Activated CD4-positive, alpha-beta memory T cell treated with anti-CD3 and anti-CD28 coated beads, Interleukin-2, amount 10 ng/mL, durations not matched to agents 7 days and 5 days (primary cell): Measurements from ENCODE around the gene AGAP2. TPM values are rescaled to one million over a fixed set of nuclear protein-coding genes. Genes with fewer than 3 reads are reported as not detected.
"Not testable (repeated sequence)": the region's sequence is repeated elsewhere in the genome, so short reads cannot be mapped to it uniquely, and the experiment has no call there.

Experiments
- CTCF ChIA-PET: fragments of 350-600 bp; sonication (Branson Sonifier 250); formaldehyde crosslinking; loops from one replicate; lab custom pipeline; 2021; ENCODE audit warnings: antibody characterized with exemption, inconsistent platforms; lab: Charles Lee
- POLR2A ChIA-PET: fragments of 350-600 bp; sonication (Branson Sonifier 250); formaldehyde crosslinking; loops from one replicate; lab custom pipeline; 2021; ENCODE audit warnings: antibody characterized with exemption; lab: Charles Lee
- DNase-seq: peaks from one replicate; pipeline ENCODE4 v3.0.0-alpha.2; 2020
- H3K27ac Mint-ChIP-seq: one replicate; pipeline ENCODE4 v1.8.0; 2021; ENCODE audit warnings: mild to moderate bottlenecking, mixed read lengths
- H3K27me3 Mint-ChIP-seq: one replicate; pipeline ENCODE4 v1.8.0; 2021; ENCODE audit warnings: mixed read lengths
- H3K36me3 Mint-ChIP-seq: one replicate; pipeline ENCODE4 v1.8.0; 2021; ENCODE audit warnings: low read depth, mixed read lengths
- H3K4me1 Mint-ChIP-seq: one replicate; pipeline ENCODE4 v1.8.0; 2021; ENCODE audit warnings: mixed read lengths
- H3K4me3 Mint-ChIP-seq: one replicate; pipeline ENCODE4 v1.8.0; 2021; ENCODE audit warnings: mild to moderate bottlenecking, mixed read lengths
- H3K9me3 Mint-ChIP-seq: one replicate; pipeline ENCODE4 v1.8.0; 2021; ENCODE audit warnings: mixed read lengths
- total RNA-seq, 2 experiments: library from RNA; stranded (reverse); gene quantifications; one replicate each; pipeline ENCODE4 v1.2.3, GENCODE V29; 2021

Gene AGAP2
- total RNA-seq, 2 experiments from 2014 or later, result 84.5 to 85.1 TPM

DNA sequence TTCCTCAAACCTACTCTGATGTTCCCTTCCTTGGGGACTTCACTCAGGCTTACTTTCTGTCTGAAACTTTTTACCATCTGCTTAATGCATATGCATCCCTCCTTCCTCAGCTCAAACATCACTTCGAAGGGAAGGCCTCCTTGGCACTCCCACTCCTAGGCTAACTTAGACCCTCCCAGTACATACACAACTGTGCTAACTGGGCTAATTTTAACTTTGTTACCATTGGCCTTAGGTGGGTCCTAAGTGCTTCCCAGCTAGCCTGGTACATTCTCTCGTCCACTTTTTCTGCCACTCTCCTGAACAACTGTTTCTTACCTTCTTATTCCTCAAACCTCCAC is 37.7 kb upstream of the AGAP2 start:
- POLR2A ChIA-PET, result no interaction called here
- Mint-ChIP-seq H3K9me3 (no peaks in the 10 kb centered on the region), H3K36me3 (peaks cover 7% of the 10 kb centered on the region), H3K4me1 (peaks cover 39% of the 10 kb centered on the region), H3K27me3 (no peaks in the 10 kb centered on the region), H3K27ac (no peak overlapping the region), H3K4me3 (no peak overlapping the region)
- no peak for DNase-seq
- CTCF ChIA-PET, result interaction anchor here (1.4 to 1.6 kb wide), 2 partner anchors 16 to 19 kb away, joined by 3 to 6 read pairs; no protein-coding TSS in a partner anchor

DNA sequence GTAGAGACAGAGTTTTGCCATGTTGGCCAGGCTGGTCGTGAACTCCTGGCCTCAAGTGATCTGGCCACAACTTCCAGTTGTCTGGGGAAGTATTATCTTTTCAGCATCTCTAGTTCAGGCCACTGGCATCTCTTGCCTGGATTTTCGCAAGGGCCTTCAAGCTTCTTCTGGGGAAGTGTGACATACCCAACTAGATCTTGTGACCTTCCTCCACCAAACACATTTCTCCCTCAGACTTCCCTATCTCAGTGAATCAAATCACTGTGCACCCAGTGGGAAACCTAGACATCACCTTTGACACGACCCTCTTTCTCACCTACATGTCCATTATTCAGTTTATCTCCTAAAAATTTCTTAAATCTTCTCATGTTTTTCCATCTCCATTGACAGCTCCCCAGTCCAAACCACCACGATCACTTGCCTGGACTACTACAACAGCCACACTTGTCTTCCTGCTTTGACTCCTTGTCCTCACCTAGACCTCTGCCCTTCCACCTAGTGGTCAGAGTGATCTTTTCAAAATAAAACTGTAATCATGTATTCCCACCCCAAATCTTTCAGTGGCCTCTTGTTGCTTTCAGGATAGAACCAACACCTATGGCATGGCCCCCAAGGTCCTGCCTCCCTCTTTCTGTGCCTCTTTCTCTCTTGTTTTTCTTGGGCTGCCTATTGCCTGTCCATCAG is 37.2 kb upstream of the AGAP2 start:
- no peak overlapping the region for H3K27ac Mint-ChIP-seq
- no peaks in the 10 kb centered on the region for H3K9me3 Mint-ChIP-seq
- POLR2A ChIA-PET, result no interaction called here
- no peaks in the 10 kb centered on the region for H3K27me3 Mint-ChIP-seq
- no peak for DNase-seq
- H3K4me3 Mint-ChIP-seq, result no peak overlapping the region
- peaks cover 36% of the 10 kb centered on the region for H3K4me1 Mint-ChIP-seq
- peaks cover 7% of the 10 kb centered on the region for H3K36me3 Mint-ChIP-seq
- CTCF ChIA-PET, result interaction anchor here (1.2 to 2.9 kb wide), 3 partner anchors 16 to 27 kb away, joined by 4 to 12 read pairs (median 7); no protein-coding TSS in a partner anchor

DNA sequence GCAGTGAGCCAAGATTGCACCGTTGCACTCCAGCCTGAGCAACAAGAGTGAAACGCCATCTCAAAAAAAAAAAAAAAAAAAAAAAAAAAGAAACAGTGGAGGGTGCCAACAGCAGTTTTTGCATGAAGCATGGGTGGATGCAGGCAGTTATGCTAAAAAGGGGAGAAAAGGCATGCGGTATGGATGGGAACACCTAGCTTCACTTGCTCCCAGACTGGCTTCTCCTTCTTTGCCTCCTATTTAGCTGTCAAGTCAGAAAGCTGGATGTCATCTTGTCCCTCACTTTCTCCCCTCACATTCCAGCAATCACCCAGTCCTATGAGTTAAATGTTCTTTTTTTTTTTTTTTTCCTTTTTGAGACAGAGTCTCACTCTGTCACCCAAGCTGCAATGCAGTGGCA is 36.5 kb upstream of the AGAP2 start:
- H3K27ac Mint-ChIP-seq, result no peak overlapping the region
- peaks cover 3% of the 10 kb centered on the region for H3K36me3 Mint-ChIP-seq
- peaks cover 34% of the 10 kb centered on the region for H3K4me1 Mint-ChIP-seq
- CTCF ChIA-PET, result interaction anchor here (1.2 to 2.9 kb wide), 4 partner anchors 8 to 28 kb away, joined by 4 to 12 read pairs (median 6); partner anchors contain the start of gene TSFM
- no peaks in the 10 kb centered on the region for H3K9me3 Mint-ChIP-seq
- POLR2A ChIA-PET, result interaction anchor here (1.1 kb wide), 1 partner anchor 23 kb away, joined by 3 read pairs; the partner anchor contains the start of gene CDK4
- no peak for DNase-seq
- H3K4me3 Mint-ChIP-seq, result no peak overlapping the region
- no peaks in the 10 kb centered on the region for H3K27me3 Mint-ChIP-seq

DNA sequence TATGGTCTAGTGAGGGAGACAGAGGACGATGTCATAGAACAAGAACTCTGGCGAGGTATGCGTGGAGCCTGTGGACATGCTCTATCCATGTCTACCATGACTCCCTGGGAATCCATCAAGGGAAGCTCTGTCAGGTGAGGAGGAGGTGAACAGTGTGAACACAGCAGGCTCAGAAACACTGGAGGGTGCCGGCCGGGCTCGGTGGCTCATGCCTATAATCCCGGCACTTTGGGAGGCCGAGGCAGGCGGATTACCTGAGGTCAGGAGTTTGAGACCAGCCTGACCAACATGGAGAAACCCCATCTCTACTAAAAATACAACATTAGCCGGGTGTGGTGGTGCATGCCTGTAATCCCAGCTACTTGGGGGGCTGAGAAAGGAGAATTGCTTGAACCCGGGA is 36.1 kb upstream of the AGAP2 start:
- H3K9me3 Mint-ChIP-seq, H3K27me3 Mint-ChIP-seq, H3K36me3 Mint-ChIP-seq, DNase-seq, H3K27ac Mint-ChIP-seq, H3K4me3 Mint-ChIP-seq: not testable (repeated sequence)
- ChIA-PET POLR2A (interaction anchor here (1.1 kb wide), 1 partner anchor 23 kb away, joined by 3 read pairs; the partner anchor contains the start of gene CDK4), CTCF (interaction anchor here (1.5 to 2.9 kb wide), 3 partner anchors 8 to 28 kb away, joined by 6 to 12 read pairs (median 7); partner anchors contain the start of gene TSFM)
- peaks cover 34% of the 10 kb centered on the region for H3K4me1 Mint-ChIP-seq

DNA sequence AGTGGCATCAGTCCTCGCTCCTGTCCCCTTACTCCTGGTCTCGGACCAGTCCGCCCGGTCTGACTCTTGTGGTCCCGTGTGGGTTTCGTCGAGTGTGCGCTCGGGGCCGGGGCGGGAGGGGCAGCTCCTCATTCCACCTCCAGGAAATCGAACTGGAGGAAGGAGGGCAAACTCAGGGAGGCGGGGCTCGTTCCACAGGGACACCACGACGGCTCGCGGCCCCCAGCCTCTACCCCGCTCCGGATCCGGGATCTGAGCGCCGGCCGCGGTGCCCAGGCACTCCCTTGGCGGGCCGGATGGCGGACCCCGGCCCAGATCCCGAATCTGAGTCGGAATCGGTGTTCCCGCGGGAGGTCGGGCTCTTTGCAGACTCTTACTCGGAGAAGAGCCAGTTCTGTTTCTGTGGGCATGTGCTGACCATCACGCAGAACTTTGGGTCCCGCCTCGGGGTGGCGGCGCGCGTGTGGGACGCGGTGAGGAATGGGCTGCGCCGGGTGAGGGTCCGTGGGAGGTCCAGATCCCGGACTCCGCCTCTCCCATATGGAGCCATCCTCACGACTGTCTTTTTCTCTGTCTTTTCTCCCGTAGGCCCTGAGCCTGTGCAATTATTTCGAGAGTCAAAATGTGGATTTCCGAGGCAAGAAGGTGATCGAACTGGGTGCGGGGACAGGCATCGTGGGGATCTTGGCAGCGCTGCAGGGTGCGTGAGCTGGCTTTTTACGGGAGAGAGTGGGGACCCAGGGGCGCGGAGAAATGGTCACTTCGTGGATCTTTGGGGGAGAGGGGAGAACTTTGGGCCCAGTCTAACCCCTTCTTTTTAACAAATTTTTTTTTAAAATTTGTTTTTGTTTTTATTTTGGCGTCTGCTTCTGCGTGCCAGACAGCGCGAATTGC is 34.1 kb upstream of the AGAP2 start, which contains the start of gene EEF1AKMT3:
Gene EEF1AKMT3 (plus strand): TSS at position 186 of the 894 bp plus-strand sequence. CDS start 111 bp downstream, at position 297.
- H3K36me3 Mint-ChIP-seq, result peaks cover 3% of the 10 kb centered on the region
- H3K9me3 Mint-ChIP-seq, result no peaks in the 10 kb centered on the region
- H3K27me3 Mint-ChIP-seq, result no peaks in the 10 kb centered on the region
- H3K4me3 Mint-ChIP-seq, result peak within 1 kb of the TSS; percentile 92
- H3K27ac Mint-ChIP-seq, result peak within 1 kb of the TSS; percentile 90
- POLR2A ChIA-PET, result interaction anchor here (0.6 to 1.7 kb wide), 14 partner anchors 9 to 181 kb away, joined by 3 to 14 read pairs (median 4); partner anchors contain the start of genes CDK4, PIP4K2C, TSFM and TSPAN31
- CTCF ChIA-PET, result interaction anchor here (0.7 to 2.9 kb wide), 12 partner anchors 9 to 189 kb away, joined by 3 to 15 read pairs (median 5); partner anchors contain the start of gene TSFM
- peak; percentile 57 for DNase-seq
- peaks cover 25% of the 10 kb centered on the region for H3K4me1 Mint-ChIP-seq

DNA sequence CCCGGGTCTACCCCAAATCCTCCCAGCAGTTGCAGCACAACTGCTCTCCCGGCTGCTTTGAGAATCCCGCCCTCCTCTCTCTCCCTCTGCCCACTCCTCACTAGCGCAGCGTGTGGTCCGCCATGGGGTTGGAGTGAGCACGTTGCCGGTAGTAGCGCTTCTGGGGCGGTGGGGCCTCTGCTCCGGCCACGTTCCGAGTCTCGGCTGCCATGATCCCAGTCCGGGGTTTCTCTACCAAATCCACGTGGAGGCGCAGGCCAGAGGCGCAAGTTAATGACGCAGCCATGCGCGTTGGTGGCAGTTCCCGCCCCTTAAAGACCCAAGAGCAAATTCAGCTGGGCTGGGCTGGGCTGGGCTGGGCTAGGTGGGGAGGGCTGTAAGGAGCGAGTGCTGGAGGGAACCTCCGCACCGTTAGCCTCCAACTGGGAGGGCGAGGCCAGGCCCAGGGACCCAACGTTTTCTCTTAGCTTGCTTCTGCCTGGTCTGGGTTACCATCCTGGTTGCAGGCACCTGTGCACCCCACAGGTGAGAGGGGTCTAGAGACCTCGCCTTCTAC is 33.4 kb upstream of the AGAP2 start, which contains the start of gene METTL1:
Gene METTL1 (minus strand): TSS at position 233 of the 556 bp plus-strand sequence. CDS start 22 bp downstream, at position 211.
- Mint-ChIP-seq H3K9me3 (no peaks in the 10 kb centered on the region), H3K27ac (peak within 1 kb of the TSS; percentile 90), H3K27me3 (no peaks in the 10 kb centered on the region), H3K4me3 (peak within 1 kb of the TSS; percentile 92), H3K36me3 (peaks cover 3% of the 10 kb centered on the region), H3K4me1 (peaks cover 25% of the 10 kb centered on the region)
- CTCF ChIA-PET, result interaction anchor here (0.7 to 2.3 kb wide), 10 partner anchors 9 to 189 kb away, joined by 3 to 15 read pairs (median 5); partner anchors contain the start of gene TSFM
- DNase-seq, result peak; percentile 95
- POLR2A ChIA-PET, result interaction anchor here (0.6 to 1.7 kb wide), 14 partner anchors 9 to 181 kb away, joined by 3 to 14 read pairs (median 4); partner anchors contain the start of genes CDK4, PIP4K2C, TSFM and TSPAN31

DNA sequence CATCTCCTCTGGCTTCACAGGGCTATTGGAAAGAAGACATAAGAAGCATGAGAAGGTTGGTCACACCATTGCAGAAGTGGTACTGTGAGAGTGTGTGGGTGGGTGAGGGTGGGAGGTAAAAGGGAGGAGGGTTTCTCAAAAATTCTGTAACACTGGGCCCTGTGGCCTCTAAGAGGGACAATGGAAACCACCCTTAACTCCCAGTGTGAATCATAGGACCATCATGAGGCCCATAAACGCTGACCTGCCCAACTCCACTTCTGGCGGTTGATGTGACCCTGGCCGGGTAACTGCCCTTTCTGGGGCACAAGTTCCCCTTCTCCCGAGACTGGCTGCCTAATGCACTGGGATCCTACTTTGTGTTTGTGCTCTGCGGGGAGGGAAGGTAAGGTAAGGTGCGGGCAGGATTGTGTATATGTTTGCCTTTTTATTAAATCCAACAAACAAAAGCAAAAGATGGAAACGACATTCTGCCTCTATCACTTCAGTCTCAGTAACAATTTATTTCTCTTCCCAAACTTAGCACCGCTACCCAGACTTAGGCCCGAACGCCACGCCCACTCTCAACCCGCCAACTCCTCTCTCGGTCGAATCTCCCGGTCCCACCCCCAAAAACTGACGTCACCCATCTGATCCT is 32.8 kb upstream of the AGAP2 start:
- peak overlapping the region; percentile 90 for H3K27ac Mint-ChIP-seq
- H3K9me3 Mint-ChIP-seq, result no peaks in the 10 kb centered on the region
- DNase-seq, result peak; percentile 84
- peak overlapping the region; percentile 92 for H3K4me3 Mint-ChIP-seq
- POLR2A ChIA-PET, result interaction anchor here (0.7 to 1.7 kb wide), 11 partner anchors 9 to 180 kb away, joined by 3 to 14 read pairs (median 4); partner anchors contain the start of genes CDK4, PIP4K2C, TSFM and TSPAN31
- H3K36me3 Mint-ChIP-seq, result peaks cover 3% of the 10 kb centered on the region
- H3K4me1 Mint-ChIP-seq, result peaks cover 29% of the 10 kb centered on the region
- CTCF ChIA-PET, result interaction anchor here (0.6 to 2.3 kb wide), 11 partner anchors 10 to 1655 kb away, joined by 3 to 15 read pairs (median 6); partner anchors contain the start of genes RPL41 and TSFM
- H3K27me3 Mint-ChIP-seq, result peaks cover 3% of the 10 kb centered on the region

DNA sequence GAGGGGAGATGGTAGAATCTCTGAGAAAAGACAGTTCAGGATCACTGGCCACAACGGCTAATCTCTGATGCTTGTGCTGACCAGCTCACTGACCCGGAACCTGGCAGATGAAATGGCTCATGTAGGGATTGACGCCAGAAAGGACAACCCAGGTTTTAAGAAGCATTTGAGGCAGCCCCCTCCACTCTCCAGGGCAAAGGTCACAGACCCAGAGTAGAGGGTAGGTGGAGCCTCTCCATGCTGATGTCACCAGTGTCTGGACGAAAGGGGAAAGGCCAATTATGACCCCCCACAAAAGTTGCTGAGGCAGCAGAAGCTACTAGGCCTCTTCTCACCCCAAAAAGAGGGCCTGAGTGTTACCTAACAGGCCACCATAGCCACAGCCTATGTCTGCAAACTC is 32.2 kb upstream of the AGAP2 start:
- H3K9me3 Mint-ChIP-seq, result no peaks in the 10 kb centered on the region
- H3K27ac Mint-ChIP-seq, result no peak overlapping the region
- H3K4me1 Mint-ChIP-seq, result peaks cover 31% of the 10 kb centered on the region
- no peak for DNase-seq
- POLR2A ChIA-PET, result no interaction called here
- peaks cover 3% of the 10 kb centered on the region for H3K36me3 Mint-ChIP-seq
- H3K27me3 Mint-ChIP-seq, result peaks cover 6% of the 10 kb centered on the region
- H3K4me3 Mint-ChIP-seq, result no peak overlapping the region
- CTCF ChIA-PET, result interaction anchor here (0.6 to 2.3 kb wide), 3 partner anchors 12 to 1654 kb away, joined by 4 to 6 read pairs (median 4); partner anchors contain the start of gene RPL41

DNA sequence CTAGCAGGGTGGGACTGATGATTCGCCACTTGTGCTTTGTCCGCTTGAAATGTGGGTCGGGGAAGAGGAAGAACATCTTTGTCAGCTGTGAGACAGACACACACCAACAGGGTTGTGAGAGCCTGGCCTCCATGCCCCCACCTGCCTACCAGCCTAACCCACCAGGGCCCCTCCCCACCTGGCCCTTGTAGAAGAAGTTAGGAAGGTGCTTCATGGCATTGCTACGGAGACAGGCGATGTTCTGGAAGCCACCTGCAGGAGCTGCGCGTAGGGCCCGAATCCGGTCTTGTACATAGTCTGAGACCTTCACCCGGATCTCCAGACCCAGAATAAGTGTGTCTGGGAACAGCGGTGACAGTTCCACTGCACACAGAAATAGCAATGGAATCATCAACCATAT is 31.1 kb upstream of the AGAP2 start:
- Mint-ChIP-seq H3K36me3 (peaks cover 3% of the 10 kb centered on the region), H3K4me1 (peaks cover 41% of the 10 kb centered on the region), H3K9me3 (no peaks in the 10 kb centered on the region), H3K27me3 (peaks cover 12% of the 10 kb centered on the region), H3K4me3 (no peak overlapping the region), H3K27ac (no peak overlapping the region)
- CTCF ChIA-PET, result interaction anchor here (2.3 kb wide), 1 partner anchor 10 kb away, joined by 6 read pairs; no protein-coding TSS in a partner anchor
- no peak for DNase-seq
- POLR2A ChIA-PET, result no interaction called here

DNA sequence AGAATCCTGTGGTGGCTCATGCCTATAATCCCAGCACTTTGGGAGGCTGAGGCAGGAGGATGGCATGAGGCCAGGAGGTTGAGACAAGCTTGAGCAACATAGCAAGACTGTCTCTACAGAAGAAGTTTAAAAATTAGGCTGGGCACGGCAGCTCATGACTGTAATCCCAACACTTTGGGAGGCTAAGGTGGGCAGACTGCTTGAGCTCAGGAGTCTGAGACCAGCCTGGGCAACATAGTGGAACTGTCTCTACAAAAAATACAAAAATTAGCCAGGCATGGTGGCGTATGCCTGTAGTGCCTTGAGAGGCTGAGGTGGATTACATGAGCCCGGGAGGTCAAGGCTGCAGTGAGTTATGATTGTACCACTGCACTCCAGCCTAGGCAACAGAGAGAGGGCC is 29.3 kb upstream of the AGAP2 start:
- H3K27ac Mint-ChIP-seq, result no peak overlapping the region
- H3K4me3 Mint-ChIP-seq, result no peak overlapping the region
- ChIA-PET POLR2A (interaction anchor here (1.2 to 3.2 kb wide), 3 partner anchors 8 to 18 kb away, joined by 3 to 15 read pairs (median 5); partner anchors contain the start of gene TSFM), CTCF (interaction anchor here (2.0 to 4.7 kb wide), 3 partner anchors 9 to 14 kb away, joined by 10 to 34 read pairs (median 32); partner anchors contain the start of gene TSFM)
- no peaks in the 10 kb centered on the region for H3K9me3 Mint-ChIP-seq
- peaks cover 48% of the 10 kb centered on the region for H3K4me1 Mint-ChIP-seq
- peaks cover 3% of the 10 kb centered on the region for H3K36me3 Mint-ChIP-seq
- peaks cover 12% of the 10 kb centered on the region for H3K27me3 Mint-ChIP-seq
- DNase-seq, result no peak

DNA sequence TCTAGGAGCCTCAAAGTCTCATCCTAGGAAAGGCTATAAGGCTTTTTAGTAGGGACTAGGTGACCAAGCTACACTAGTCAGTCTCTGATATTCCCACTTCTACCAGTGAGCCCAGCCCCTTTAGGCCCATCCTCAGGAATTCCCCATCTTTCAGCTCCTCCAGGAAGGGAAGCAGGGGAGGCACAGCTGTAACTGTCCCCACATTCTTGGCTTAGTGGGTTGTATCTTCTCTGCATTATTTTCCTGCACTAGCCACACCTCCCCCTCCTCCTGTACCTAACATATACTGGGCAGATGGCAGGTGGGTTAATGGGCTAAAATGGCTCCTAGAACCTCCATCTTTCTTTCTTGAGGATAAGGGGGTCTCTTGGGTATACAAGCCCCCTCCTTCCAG is 28.8 kb upstream of the AGAP2 start:
- Mint-ChIP-seq H3K27me3 (peaks cover 12% of the 10 kb centered on the region), H3K4me3 (no peak overlapping the region), H3K9me3 (no peaks in the 10 kb centered on the region), H3K27ac (no peak overlapping the region), H3K4me1 (peaks cover 47% of the 10 kb centered on the region), H3K36me3 (peaks cover 3% of the 10 kb centered on the region)
- DNase-seq, result no peak
- ChIA-PET CTCF (interaction anchor here (2.0 to 4.7 kb wide), 3 partner anchors 8 to 15 kb away, joined by 10 to 34 read pairs (median 32); partner anchors contain the start of gene TSFM), POLR2A (interaction anchor here (1.2 to 3.2 kb wide), 2 partner anchors 16 to 17 kb away, joined by 3 to 15 read pairs; partner anchors contain the start of gene TSFM)
